SK-N-SH (cell line): ENCODE results near the gene TTC31.

Experiments used
- CHD2 ChIP-seq: fragments of 150-350 bp; IDR thresholded peaks from 2 replicates; pipeline ENCODE4 v1.6.1; 2018; ENCODE audit warnings: low read length; ENCODE audit not compliant: partially characterized antibody
- CTCF ChIP-seq: fragments of 200-600 bp; sonication (generic); IDR thresholded peaks from 2 replicates; pipeline ENCODE4 v1.6.1; 2017; ENCODE audit warnings: antibody characterized with exemption, mild to moderate bottlenecking, moderate library complexity
- EP300 ChIP-seq, 2 experiments: IDR thresholded peaks; 2 replicates each; pipeline versions ENCODE4 v1.4.0 to v1.6.1; 2012; ENCODE audit warnings: borderline replicate concordance in 1 of 2, low read depth in 1 of 2, low read length in 1 of 2
- JUND ChIP-seq: IDR thresholded peaks from 2 replicates; pipeline ENCODE4 v1.4.0; 2012
- MEF2A ChIP-seq: IDR thresholded peaks from 2 replicates; pipeline ENCODE4 v1.4.0; 2012; ENCODE audit warnings: low read depth, borderline replicate concordance
- NRF1 ChIP-seq: IDR thresholded peaks from 2 replicates; pipeline ENCODE4 v1.6.1; 2012; ENCODE audit warnings: low read depth, mild to moderate bottlenecking, low read length
- RFX5 ChIP-seq: IDR thresholded peaks from 2 replicates; pipeline ENCODE4 v1.6.1; 2012; ENCODE audit warnings: mild to moderate bottlenecking, improper control_type of control experiment, low read length
- RXRA ChIP-seq: IDR thresholded peaks from 2 replicates; pipeline ENCODE4 v1.4.0; 2012; ENCODE audit warnings: low read depth, mild to moderate bottlenecking, borderline replicate concordance
- SIN3A ChIP-seq: IDR thresholded peaks from 2 replicates; pipeline ENCODE4 v1.6.1; 2012; ENCODE audit warnings: low read depth, mild to moderate bottlenecking, low read length, moderate library complexity, borderline replicate concordance
- TCF12 ChIP-seq: IDR thresholded peaks from 2 replicates; pipeline ENCODE4 v1.4.0; 2012
- TF ChIP-seq, protein P1 (sequence below): fragments of 150-350 bp; IDR thresholded peaks from 2 replicates; pipeline ENCODE4 v1.6.1; 2017; ENCODE audit warnings: antibody characterized with exemption, low read length, low read depth, borderline replicate concordance
- TF ChIP-seq, protein P2 (sequence below): IDR thresholded peaks from 2 replicates; pipeline ENCODE4 v1.6.1; 2012; ENCODE audit warnings: mild to moderate bottlenecking, low read depth, low read length, moderate library complexity

DNA sequence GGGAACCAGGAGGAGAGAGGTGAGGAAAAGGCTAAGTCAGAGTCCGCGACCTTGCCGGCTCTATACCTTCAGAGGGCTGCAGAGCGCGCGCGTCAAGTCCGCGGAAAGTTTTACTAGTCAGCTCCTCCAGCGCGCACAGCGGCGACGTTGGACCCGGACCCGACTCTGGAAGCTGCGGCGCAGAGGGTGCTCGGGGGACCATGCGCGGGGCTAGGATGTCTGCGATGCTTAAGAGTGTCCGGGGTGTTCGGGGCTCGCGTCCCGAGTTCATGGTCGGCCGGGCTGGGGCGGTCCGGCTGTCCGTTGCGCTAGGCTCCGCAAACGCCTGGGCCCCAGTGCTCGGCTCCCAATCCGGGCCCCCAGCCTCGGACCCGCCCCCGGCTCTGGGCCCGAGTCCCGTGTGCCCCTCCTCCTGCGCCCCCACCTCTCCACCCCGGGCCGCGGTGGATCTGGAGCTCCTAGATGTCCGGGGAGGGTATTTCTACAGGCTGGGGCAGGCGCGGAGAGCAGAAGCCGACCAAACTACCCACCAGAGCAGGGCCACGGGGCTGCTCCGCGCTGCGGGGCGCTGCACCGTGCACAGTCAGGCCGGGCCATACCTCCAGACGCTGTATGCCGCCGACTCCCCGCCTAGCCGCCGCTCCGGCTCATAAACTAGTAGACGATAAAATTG is 16.5 kb downstream of the TTC31 start, which contains the start of gene LBX2:
- TF ChIP-seq, protein P1, sequence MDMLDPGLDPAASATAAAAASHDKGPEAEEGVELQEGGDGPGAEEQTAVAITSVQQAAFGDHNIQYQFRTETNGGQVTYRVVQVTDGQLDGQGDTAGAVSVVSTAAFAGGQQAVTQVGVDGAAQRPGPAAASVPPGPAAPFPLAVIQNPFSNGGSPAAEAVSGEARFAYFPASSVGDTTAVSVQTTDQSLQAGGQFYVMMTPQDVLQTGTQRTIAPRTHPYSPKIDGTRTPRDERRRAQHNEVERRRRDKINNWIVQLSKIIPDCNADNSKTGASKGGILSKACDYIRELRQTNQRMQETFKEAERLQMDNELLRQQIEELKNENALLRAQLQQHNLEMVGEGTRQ = no peak
- TF ChIP-seq CHD2 (no peak), JUND (no peak), CTCF (no peak), EP300 (IDR thresholded peaks at IDR 0.05; ENCODE audit: borderline replicate concordance in 1 of 2, low read depth in 1 of 2, low read length in 1 of 2) (no peak), MEF2A (no peak), TCF12 (no peak), RXRA (no peak), NRF1 (no peak), RFX5 (no peak), SIN3A (no peak)
- TF ChIP-seq, protein P2, sequence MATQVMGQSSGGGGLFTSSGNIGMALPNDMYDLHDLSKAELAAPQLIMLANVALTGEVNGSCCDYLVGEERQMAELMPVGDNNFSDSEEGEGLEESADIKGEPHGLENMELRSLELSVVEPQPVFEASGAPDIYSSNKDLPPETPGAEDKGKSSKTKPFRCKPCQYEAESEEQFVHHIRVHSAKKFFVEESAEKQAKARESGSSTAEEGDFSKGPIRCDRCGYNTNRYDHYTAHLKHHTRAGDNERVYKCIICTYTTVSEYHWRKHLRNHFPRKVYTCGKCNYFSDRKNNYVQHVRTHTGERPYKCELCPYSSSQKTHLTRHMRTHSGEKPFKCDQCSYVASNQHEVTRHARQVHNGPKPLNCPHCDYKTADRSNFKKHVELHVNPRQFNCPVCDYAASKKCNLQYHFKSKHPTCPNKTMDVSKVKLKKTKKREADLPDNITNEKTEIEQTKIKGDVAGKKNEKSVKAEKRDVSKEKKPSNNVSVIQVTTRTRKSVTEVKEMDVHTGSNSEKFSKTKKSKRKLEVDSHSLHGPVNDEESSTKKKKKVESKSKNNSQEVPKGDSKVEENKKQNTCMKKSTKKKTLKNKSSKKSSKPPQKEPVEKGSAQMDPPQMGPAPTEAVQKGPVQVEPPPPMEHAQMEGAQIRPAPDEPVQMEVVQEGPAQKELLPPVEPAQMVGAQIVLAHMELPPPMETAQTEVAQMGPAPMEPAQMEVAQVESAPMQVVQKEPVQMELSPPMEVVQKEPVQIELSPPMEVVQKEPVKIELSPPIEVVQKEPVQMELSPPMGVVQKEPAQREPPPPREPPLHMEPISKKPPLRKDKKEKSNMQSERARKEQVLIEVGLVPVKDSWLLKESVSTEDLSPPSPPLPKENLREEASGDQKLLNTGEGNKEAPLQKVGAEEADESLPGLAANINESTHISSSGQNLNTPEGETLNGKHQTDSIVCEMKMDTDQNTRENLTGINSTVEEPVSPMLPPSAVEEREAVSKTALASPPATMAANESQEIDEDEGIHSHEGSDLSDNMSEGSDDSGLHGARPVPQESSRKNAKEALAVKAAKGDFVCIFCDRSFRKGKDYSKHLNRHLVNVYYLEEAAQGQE = no peak
